ENCODE data around the gene CORO2B. TPM values are rescaled to one million over a fixed set of nuclear protein-coding genes. Genes with fewer than 3 reads are reported as not detected.

CORO2B gene
- total and polyA plus RNA-seq, 2 of the 4 experiments (the other 2 are of a cell fraction) = 9.3 to 39.3 TPM

DNA sequence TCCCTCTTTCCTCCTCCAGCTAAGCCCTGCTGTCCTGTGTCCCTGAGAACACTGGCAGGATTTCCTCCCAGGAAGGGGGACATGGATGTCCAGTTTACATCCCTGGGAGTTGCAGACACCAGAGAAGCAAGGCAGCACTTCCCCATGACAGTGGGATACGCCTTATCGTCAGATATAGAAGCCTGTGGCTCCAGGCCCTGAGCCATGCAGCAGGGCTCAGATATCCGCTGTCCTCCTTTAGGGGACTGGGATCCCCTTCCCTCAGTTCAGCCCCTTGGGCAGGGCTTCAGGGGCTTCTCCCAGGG, 16.4 kb downstream of the CORO2B start:
- peaks cover 33% of the 10 kb centered on the region for H3K9me1 ChIP-seq (ENCODE audit: insufficient read depth, low read length)
- H2AK5ac ChIP-seq (ENCODE audit: low read depth, low read length) = no peak overlapping the region; the same call in 1 of the 2 replicates
- no peak overlapping the region for H3K4ac ChIP-seq (ENCODE audit: low read depth, low read length)
- no TSS peak for BruUV-seq (replicated peaks)
- dilution Hi-C loops (cut with HindIII; ENCODE audit: low sequenced_read_pairs, unreplicated experiment) (no loop called here), in situ Hi-C loops (cut with MboI; ENCODE audit: low sequenced_read_pairs) (no loop called here), intact Hi-C loops (cut with micrococcal nuclease) (no loop called here)
- DNase-seq (no peak), ATAC-seq (ENCODE audit: low read depth) (no peak)
- no peak overlapping the region for H2BK120ac ChIP-seq (ENCODE audit: low read depth, low read length)
- WGBS, 2 experiments (ENCODE audit: extremely low coverage in 2 of 2, insufficient read length in 1 of 2) = 100% methylated on average over 1 of the region's 3 CpGs; no CpG with 5 or more reads in 1 of the 2 experiments
- ChIA-PET POLR2A (ENCODE audit: unreplicated experiment) (no interaction called here), CTCF (no interaction called here)
- H4K8ac ChIP-seq (ENCODE audit: low read depth in 2 of 2, low read length in 2 of 2) = no peak overlapping the region
- no peak overlapping the region for H3K56ac ChIP-seq (ENCODE audit: extremely low read depth, insufficient read depth, low read length)
- H3K23ac ChIP-seq (ENCODE audit: low read depth, low read length) = no peak overlapping the region
- H3K14ac ChIP-seq (replicated peaks; ENCODE audit: low read depth, low read length) = no peak overlapping the region
- H3K18ac ChIP-seq (ENCODE audit: low read depth, low read length) = no peak overlapping the region
- H2BK5ac ChIP-seq (ENCODE audit: low read depth, low read length, poor library complexity, severe bottlenecking) = no peak overlapping the region
- H3K79me1 ChIP-seq (ENCODE audit: low read depth in 1 of 2, low read length in 2 of 2) = peaks cover 50 to 80% of the 10 kb centered on the region in 2 experiments
- peaks cover 26% of the 10 kb centered on the region for H3K4me1 ChIP-seq (ENCODE audit: control insufficient read depth, insufficient read depth, low read length)
- no peak overlapping the region for H2AK9ac ChIP-seq (replicated peaks; ENCODE audit: low read depth, low read length, poor library complexity)
- H3K4me3 ChIP-seq (ENCODE audit: insufficient read depth, low read depth, low read length) = no peak overlapping the region
- H3K9ac ChIP-seq (ENCODE audit: low read depth, low read length) = no peak overlapping the region
- no peak overlapping the region for H4K91ac ChIP-seq (ENCODE audit: insufficient read depth, low read depth, low read length)
- TF ChIP-seq CEBPB (IDR thresholded peaks at IDR 0.05; ENCODE audit: low read depth, low read length) = no peak
- TF ChIP-seq RCOR1 (IDR thresholded peaks at IDR 0.05; ENCODE audit: insufficient replicate concordance, low read length) = no peak
- no peak for TF ChIP-seq MAFK (IDR thresholded peaks at IDR 0.05; ENCODE audit: low read depth, low read length)
- TF ChIP-seq MXI1 (IDR thresholded peaks at IDR 0.05; ENCODE audit: borderline replicate concordance, low read depth, low read length) = no peak
- TF ChIP-seq RFX5 (IDR thresholded peaks at IDR 0.05; ENCODE audit: low read depth, low read length) = no peak
- no peak overlapping the region for H4K5ac ChIP-seq (ENCODE audit: low read depth, low read length)
- no peak overlapping the region for H2BK20ac ChIP-seq (ENCODE audit: low read depth, low read length)
- H3K27ac ChIP-seq (ENCODE audit: insufficient read depth, low read length) = no peak overlapping the region
- no peak overlapping the region for H3K4me2 ChIP-seq (ENCODE audit: low read depth, low read length)
- H3K36me3 ChIP-seq (ENCODE audit: control insufficient read depth, insufficient read depth, low read length) = no peaks in the 10 kb centered on the region
- no peak overlapping the region for H2BK15ac ChIP-seq (ENCODE audit: low read depth, low read length)
- no peaks in the 10 kb centered on the region for H3K27me3 ChIP-seq (ENCODE audit: control insufficient read depth, insufficient read depth, low read length)
- H2AFZ ChIP-seq (replicated peaks; ENCODE audit: low read length, poor library complexity) = no peak overlapping the region
- peaks cover 10% of the 10 kb centered on the region; the same call in 1 of the 2 replicates for H4K20me1 ChIP-seq (ENCODE audit: insufficient read depth, low read length)
- H3K9me3 ChIP-seq (ENCODE audit: control insufficient read depth, insufficient read depth, low read length) = no peaks in the 10 kb centered on the region
